Renal pelvis (tissue), 4 donors: ENCODE results near the gene CFAP210. TPM values are rescaled to one million over a fixed set of nuclear protein-coding genes. Genes with fewer than 3 reads are reported as not detected.
"Not testable (repeated sequence)": the region's sequence is repeated elsewhere in the genome, so short reads cannot be mapped to it uniquely, and the experiment has no call there.

ENCODE experiments used
- DNase-seq: peaks from one replicate; pipeline ENCODE4 v3.0.0-alpha.2; 2013
- polyA plus RNA-seq, 3 donors: library from polyadenylated mRNA; unstranded; fragments of 120-200 nt; gene quantifications; one replicate each; pipeline ENCODE4 v1.2.1, GENCODE V29; 2013; ENCODE audit not compliant: insufficient read length in 3 of 3

CFAP210 gene
- polyA plus RNA-seq, 3 donors, result 2.6 to 3.9 (median 3.3) TPM

DNA sequence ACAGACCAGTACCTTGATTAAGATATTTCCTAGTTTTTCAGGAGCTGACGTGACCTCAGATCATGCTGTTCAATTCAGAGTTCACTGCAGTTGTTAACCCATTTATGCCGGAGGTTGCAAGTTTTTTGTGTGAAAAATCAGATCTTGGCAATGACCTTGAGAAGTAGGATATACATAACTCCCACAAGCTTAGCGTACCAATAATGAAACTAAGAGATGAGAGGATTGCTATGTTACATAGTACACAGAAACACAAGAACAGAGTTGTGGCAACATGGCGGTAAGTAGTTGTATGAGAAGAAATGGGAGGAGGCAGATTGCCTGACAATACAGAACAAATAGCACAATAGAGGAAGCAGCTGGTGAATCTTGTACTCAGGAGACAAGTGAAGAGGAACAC lies 71.0 kb downstream of the CFAP210 start:
- DNase-seq, result no peak

DNA sequence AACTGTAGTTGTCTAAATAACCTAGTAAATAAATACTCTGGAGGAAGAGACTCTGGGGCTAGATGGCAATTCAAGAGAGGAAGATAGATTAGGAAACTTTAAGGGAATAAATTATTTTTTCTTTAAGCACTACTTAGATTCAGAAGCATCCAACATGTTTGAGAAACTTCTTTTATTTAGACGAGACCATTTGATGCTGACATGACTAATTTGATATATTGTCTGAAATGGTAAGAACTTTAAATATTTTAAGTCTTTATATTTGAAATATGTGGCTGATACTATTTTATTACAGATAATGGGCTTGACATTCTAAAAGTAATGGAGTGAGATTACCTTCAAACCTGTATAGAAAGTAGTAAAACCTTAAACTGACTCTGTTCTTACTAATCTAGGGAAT lies 73.7 kb downstream of the CFAP210 start:
- no peak for DNase-seq

DNA sequence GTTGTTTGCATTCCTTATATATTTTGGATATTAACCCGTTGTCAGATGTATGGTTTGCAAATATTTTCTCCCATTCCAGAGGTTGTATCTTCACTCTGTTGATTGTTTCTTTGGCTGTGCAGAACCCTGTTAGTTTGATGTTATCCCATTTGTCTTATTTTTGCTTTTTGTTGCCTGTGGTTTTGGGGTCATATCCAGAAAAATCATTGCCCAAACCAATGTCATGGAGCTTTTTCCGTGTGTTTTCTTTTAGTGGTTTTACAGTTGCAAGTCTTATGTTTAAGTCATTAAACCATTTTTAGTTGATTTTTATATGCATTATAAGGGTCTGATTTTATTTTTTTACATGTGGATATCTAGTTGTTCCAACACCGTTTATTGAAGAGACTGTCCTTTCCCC lies 74.3 kb downstream of the CFAP210 start:
- DNase-seq, result no peak

- DNase-seq, result not testable (repeated sequence)
Observed at GRCh38 chr2:169615982-169616381, 78.2 kb downstream of the CFAP210 start.

DNA sequence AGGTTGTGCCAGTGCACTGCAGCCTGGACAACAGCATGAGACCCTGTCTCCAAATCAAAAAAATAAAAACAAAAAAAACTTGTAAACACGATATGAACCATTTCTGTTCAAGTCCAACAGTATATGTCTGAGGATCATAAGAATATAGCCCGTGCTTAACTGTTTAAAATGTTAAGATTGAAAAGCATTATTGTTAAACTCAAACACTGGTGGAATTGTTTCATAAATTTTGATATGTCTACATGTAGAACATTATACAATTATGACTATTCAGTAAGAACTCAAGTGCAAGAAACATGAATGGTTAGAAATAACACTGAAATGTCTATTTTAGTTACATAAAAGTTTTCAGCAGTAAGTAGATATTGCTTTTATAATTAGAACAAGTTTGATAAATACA lies 80.3 kb downstream of the CFAP210 start:
- DNase-seq, result no peak

DNA sequence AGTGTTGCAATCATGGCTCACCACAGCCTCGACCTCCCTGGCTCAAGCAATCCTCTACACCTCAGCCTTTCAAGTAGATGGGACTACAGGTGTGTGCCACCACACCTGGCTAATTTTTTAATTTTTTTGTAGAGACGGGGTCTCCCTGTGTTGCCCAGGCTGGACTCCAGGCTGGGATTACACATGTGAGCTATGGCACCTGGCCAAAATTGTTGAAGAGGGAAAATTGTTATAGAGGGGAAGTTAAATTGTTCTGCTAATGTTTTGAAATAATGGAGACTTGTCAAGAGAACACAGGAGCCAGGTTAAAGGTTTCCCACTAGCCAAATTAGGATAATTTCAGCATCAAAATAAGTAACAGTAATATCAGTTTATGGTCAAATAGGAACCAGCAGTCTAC lies 84.9 kb downstream of the CFAP210 start:
- no peak for DNase-seq

- no peak for DNase-seq
Observed at GRCh38 chr2:169599568-169599967, 94.6 kb downstream of the CFAP210 start.

- no peak for DNase-seq
Observed at GRCh38 chr2:169598982-169599381, 95.2 kb downstream of the CFAP210 start.

- not testable (repeated sequence) for DNase-seq
Observed at GRCh38 chr2:169596546-169596945, 97.7 kb downstream of the CFAP210 start.

Other genes with a start within 250 kb of the CFAP210 start
- gene BBS5, start 214.9 kb downstream of the CFAP210 start, polyA plus RNA-seq, result 10 to 100 TPM in 2 of 3 donors, 1 to 10 TPM in 1; 6.1 to 16.9 (median 16.8) TPM
- gene KLHL41, start 184.7 kb downstream of the CFAP210 start, polyA plus RNA-seq, result 1 to 10 TPM; 1.6 to 3.2 (median 2.3) TPM
- gene FASTKD1, start 120.5 kb downstream of the CFAP210 start, polyA plus RNA-seq, result 10 to 100 TPM; 29.3 to 41.6 (median 41.2) TPM
- 10 to 100 TPM; 85.5 to 96.3 (median 93.3) TPM for gene PPIG, start 110.1 kb downstream of the CFAP210 start, polyA plus RNA-seq
- gene PHOSPHO2, start 64 bp upstream of the CFAP210 start, polyA plus RNA-seq, result 10 to 100 TPM; 10.9 to 20.1 (median 19.1) TPM
- gene KLHL23, start 39.4 kb upstream of the CFAP210 start, polyA plus RNA-seq, result 10 to 100 TPM; 32.1 to 43.3 (median 36.8) TPM
- 100 to 1,000 TPM; 171 to 181 (median 172) TPM for gene SSB, start 104.5 kb upstream of the CFAP210 start, polyA plus RNA-seq
- gene METTL5, start 130.5 kb upstream of the CFAP210 start, polyA plus RNA-seq, result 10 to 100 TPM; 42.3 to 48.0 (median 47.3) TPM
- 10 to 100 TPM; 30.8 to 41.6 (median 35.3) TPM for gene UBR3, start 133.0 kb upstream of the CFAP210 start, polyA plus RNA-seq